ENCODE data around the gene VWA2.

Gene VWA2

DNA sequence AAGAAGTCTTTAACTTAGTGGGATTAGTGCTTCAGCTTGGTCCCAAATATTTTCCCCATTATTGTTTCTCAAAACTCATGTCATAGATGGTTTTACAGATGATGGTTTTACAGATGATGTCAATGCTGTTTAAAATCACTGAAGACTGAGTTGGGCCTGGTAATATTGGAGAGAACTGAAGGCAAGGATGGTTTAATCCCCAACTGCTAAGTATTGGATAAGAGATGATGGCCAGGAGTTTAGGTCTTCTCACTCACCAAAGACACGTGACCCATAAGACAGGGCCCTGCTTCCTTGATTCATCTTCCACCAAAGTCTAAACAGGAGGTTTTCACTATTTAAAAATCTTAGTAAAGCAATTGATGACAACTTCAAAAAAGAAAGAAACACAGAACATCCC, 56.3 kb downstream of the VWA2 start:
- FAIRE-seq (no peak), DNase-seq (ENCODE audit: low spot score) (no peak)

DNA sequence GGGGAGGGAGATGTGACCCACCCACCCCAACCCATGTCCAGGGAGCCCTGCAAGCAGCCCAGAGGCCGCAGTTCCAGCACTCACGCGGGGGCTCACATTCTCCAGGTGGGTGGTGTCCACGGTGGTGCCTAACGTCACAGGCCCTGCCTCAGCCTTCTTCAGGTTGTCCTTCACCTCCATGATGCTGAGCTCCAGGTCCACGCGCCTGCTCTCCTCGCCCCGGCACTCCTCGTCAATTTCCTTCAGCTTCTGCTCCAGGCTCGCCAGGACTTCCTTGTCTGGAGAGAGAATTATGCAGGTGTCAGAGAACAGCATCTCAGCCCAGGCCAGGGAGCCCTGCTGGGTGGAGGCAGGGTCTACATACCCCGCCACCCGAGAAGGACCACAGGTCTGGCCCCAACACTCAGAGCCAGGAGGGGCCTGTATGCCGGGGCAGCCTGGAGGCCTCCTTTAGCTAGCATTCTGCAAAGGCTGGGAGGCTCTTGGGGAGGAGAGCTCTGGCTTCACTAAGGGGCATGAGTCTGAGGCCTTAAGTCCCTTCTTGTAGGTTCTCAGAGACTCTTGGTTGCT, 58.2 kb downstream of the VWA2 start:
- FAIRE-seq (no peak), DNase-seq (ENCODE audit: low spot score) (no peak)

DNA sequence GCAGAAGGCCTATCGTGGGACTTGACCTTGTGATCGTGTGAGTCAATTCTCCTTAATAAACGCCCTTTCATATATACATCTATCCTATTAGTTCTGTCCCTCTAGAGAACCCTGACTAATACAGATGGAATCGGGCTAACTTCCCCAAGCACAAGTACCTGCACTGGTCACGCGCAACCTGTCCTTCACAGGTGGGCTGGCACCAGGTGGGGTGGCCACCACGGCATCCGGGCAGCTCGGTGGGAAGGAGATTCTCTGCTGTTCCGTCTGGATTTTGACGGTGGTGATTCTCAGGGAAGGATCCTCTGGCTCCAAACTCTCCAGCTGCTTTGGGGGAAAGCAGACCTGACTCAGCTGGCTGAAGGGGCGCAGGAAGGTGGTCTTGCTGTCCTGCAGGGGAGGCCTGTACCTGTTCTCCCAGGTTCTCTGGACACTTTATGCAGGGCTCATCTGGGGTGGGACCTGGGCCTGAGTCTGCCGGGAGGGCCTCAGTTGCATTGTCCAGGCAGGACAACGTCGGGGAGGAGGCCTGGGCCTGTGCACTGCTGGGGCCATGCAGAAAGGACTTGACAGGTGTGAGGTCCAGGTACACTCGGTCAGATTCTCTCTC, 61.1 kb downstream of the VWA2 start:
- DNase-seq (ENCODE audit: low spot score) (no peak), FAIRE-seq (no peak)

DNA sequence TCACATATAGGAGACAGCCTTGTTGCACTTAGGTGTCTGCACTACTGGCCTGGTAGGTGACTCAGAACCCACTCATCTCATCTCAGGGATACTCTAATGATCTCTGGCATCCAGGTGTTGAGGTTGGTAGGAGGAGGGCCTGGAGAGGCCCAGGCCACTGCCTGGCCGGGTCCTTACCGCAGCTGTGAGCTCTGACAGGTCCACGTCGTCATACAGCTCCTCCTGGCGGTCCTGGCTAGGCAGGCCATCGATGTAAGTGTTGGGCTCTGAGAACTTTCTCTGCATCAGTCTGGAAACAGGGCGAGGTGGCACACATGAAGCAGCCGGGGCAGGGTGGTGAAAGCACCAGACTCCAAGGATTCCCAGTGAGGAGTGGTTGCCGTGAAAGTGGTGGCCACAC, 62.1 kb downstream of the VWA2 start:
- no peak for FAIRE-seq
- no peak for DNase-seq (ENCODE audit: low spot score)

DNA sequence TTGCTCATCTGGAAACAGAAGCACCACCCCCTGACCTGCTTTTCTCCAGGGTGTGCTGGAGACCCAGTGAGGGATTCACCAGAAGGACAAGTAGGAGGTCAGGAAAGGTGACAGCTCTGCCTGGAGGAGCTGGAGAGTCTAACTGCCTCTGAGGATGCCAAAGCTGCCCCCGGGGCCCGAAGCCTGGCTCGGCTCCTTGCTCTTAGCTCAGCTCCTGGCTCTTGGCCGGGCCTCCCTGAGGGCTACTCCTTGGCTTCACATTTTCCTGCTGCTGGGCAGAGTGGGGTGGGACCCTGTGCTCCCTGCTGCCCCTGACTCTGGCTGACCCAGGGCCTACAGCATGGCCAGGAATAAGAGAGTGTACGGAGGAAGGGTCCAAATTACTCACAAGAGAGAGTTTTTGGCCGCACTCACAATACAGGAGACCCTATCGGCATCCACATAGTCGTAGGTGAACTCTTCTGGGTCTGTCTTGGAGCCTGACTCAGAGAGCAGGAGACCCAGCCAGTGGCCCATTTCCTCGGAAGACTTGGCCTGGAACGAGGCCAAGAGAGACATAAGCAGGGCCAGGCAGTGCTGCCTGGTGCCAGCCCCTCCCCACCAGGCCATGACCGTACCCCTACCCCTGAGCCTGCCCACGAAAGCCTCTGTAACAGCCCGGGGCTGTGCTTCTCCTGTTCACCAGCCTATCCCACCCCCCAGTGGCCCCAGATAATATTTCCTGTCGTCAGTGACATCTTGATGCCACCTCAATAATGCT, 63.1 kb downstream of the VWA2 start:
- DNase-seq (ENCODE audit: low spot score) (no peak), FAIRE-seq (no peak)

DNA sequence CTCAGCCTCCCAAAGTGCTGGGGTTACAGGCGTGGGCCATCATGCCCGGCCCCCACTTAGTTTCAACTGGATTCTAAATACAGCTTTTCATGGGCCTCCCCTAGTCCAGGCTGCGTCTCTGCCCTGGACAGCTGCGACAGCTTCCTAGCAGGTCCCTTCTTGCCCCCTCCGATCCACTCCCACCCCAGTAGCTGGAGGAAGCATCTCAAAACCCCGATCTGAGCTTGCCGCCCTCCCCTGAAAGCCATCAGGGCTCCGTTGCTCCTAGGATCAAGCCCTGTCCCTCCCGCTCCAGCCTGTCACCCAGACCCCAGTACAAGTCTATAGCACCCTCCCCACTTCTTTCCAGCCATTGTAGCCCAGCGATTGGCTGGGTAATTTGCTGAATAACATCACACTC, 64.5 kb downstream of the VWA2 start:
- DNase-seq (ENCODE audit: low spot score) (no peak), FAIRE-seq (no peak)

DNA sequence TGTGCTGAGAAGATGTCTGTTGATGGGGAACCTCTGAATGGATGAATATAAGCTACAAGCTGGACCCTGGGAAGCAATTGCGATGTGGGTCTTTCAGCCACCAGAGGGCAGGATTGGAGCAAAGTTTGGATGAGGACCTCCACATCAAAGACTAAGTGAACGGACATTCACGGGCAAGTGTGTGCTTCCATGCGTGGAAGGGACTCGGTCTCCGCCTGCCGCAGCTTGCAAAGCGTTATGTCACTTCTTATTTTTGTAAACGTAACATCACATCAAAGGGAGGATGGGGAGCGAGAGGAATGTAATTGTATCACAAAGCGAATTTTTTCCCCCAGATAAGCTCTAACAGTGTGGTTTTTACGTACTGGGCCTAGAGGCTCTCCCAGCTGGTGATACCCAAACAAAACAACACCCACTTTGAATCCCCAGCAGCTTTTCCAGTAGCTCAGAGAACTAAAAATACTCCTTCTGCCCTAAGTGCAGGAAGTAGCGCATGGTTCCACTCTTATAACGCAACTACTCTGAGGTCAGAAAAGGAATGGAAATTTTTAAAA, 65.0 kb downstream of the VWA2 start:
- DNase-seq (ENCODE audit: low spot score) (peak; percentile 68), FAIRE-seq (no peak)

DNA sequence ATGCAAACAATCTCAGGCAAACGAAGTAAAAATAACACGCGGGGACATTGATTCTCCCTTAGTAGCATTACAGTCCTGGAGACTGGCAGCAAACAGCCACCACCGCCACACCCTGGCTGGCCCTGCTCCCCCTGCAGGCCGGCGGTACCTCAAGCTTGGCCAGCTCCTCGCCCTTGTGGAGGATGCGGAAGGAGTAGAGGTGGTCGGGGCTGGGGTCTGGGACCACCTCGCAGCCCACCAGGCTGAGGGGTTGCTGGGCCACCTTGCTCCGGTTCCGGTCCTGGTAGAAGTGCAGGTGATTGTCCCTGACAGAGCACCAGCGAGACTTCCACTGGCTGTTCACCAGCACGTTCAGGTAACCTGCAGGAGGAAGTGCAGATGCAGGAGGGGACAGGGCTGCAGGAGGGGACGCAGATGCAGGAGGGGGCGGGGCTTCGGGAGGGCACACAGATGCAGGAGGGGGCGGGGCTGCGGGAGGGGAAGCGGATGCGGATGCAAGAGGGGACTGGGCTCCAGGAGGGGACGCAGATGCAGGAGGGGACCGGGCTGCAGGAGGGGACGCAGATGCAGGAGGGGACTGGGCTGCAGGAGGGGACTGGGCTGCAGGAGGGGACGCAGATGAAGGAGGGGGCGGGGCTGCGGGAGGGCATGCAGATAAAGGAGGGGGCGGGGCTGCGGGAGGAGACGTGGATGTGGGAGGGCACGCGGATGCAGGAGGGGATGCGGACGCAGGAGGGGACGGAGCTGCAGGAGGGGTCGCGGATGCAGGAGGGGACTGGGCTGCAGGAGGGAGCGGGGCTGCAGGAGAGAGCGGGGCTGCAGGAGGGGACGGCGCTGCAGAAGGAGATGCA, 65.7 kb downstream of the VWA2 start:
- DNase-seq (ENCODE audit: low spot score) (peak; percentile 50), FAIRE-seq (peak; percentile 9)

DNA sequence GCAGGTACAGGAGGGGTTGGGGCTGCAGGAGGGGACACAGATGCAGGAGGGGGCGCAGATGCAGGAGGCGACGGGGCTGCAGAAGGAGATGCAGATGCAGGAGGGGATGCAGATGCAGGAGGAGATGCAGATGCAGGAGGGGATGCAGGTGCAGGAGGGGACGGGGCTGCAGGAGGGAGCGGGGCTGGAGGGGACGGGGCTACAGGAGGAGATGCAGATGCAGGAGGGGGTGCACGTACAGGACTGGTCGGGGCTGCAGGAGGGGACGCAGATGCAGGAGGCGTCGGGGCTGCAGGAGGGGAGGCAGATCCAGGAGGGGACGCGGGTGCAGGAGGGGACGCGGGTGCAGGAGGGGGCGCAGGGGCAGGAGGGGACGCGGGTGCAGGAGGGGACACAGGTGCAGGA, 66.5 kb downstream of the VWA2 start:
- DNase-seq (ENCODE audit: low spot score) (no peak), FAIRE-seq (no peak)

DNA sequence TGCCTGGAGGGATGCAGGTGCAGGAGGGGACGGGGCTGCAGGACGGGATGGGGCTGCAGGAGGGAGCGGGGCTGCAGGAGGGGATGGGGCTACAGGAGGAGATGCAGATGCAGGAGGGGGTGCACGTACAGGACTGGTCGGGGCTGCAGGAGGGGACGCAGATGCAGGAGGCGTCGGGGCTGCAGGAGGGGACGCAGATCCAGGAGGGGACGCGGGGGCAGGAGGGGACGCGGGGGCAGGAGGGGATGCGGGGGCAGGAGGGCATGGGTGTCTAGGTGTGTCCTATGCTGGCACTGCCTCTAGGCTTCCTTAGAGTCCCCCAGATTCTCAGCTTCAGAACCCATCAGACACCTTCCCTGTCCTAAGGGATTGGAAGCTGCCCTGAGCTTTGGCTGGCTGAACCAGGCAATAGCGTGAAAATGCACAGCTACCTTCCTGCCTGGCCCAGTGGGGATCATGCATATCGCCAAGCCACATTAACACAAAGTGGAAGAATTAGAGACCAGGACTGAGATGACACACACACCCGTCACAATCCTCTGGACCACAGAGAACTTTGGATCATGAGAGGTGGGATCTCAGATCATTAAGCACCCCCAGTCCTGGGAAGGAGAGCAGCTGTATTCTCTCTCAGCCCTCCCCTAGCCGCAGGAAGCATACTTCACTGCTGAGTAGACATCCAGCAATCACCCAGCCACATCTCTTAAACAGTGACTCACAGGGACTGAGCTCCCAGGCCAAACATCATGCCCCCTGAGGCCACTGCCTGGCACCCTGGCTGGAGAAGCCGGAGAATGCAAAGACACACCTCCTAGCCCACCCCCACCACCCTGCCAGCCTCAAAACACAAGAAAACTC, 67.3 kb downstream of the VWA2 start:
- peak; percentile 87 for DNase-seq (ENCODE audit: low spot score)
- FAIRE-seq = peak; percentile 93

DNA sequence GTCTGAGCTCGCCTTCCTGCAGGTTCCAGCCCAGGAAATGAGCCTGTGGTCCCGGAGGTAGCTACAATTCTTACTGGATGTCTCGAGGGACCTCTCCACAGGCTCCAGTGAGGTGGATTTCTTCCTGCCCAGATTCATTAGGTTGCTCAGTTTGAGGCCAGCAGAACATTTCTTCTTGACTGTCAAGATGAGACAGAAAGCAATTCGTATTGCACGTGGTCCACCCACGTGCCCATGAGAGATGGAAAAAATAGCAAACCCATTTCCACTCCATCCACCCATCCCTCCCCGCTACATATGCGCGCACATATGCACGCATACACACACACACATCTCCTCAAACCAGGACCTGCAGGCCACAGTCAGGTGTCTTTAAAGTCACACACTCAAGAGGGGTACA, 68.7 kb downstream of the VWA2 start:
- no peak for DNase-seq (ENCODE audit: low spot score)
- no peak for FAIRE-seq

DNA sequence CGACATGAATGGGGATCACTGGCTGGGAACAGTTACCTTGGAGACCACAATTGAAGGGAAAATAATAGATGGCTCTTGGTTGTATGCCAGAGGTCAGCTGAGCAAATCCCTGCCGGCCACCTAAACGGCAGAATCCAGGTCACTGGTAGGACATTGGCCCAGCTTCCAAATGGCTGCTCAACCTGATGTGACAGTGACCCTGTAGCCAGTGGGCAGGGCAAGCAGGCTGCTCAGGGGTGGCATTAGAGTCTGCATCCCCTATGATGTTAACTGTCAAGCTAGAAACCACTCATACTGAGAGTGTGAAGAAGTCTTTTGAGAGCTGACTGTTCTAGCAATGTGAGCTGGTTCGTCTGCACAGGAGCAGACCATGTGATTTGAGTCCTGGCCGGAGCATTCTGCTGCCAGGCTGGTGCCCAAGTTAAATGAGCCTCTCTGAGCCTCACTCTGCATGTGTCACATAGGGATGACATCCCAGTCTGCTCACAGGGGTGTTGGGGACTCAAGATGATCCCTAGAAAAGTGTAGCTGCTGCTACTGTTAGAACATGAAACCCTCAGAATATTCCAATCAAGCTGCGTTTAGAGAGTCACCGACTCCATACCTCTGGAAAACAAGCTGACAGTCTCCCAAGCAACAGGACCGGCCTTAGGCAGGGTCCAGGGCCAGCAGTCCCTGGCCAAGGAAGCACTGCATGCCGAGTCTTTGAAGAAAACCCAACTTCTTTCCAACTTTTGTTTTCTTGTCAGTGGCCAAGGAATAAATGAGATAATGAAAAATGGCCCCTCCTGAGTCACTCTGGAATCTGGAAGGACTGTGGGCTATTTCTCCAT, 69.7 kb downstream of the VWA2 start:
- peak; percentile 62 for FAIRE-seq

DNA sequence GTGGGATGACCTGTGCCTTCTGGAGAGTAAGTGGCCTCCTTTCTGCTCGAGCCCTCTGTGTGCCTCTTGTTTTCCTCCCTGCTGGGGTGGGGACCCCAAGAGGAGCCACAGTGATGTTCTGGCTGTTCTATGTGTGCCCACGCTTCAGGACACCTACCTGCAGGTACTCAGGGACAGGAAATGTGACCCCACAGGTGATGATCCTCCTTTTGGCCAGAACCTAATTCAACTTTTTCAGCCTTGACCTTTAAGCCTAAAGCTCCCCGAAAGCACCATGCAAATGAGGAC, 70.3 kb downstream of the VWA2 start:
- DNase-seq (ENCODE audit: low spot score) (no peak), FAIRE-seq (no peak)

More for the DNA sequence above, 69.7 kb downstream of the VWA2 start:
- DNase-seq (ENCODE audit: low spot score) = no peak

DNA sequence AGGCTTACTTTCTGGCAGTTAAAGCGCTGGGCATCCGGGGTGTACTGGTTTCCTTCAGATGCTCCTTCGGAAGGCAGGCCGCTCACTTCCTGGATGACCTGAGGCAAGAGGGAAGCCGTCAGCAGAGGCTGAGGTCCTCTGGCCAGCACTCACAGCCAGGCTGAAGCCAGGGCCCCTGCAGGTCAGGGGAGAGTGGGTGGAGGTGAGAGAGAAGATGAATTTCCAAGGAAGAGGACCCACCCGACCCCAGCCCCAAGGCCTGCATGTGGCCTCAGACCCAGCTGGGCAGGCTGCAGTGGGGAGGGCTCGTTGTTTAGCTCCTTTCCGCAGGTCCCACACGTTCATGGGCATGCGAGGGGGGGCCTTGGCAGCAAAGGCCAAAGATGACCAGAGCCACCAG, 71.3 kb downstream of the VWA2 start:
- FAIRE-seq (no peak), DNase-seq (ENCODE audit: low spot score) (no peak)

DNA sequence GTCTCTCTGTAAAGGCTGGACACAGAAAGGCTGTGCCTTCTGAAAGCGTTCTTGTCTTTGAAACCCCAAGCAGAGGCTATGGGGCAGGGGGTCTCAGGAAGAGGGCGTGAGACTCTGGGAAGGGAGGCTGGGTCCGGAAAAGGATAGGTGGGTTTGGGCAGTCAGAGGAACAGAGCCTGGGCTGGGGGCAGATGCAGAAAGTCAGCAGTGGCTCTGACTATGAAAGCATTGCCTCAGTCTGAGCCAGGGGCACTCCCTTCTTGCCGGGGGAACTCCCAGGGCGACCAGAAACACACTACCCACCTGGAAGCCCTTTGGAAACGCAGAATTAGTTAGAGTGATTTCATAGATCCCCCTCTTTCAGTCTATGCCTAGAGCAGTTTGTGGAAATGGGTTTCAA, 72.0 kb downstream of the VWA2 start:
- DNase-seq (ENCODE audit: low spot score) = no peak

DNA sequence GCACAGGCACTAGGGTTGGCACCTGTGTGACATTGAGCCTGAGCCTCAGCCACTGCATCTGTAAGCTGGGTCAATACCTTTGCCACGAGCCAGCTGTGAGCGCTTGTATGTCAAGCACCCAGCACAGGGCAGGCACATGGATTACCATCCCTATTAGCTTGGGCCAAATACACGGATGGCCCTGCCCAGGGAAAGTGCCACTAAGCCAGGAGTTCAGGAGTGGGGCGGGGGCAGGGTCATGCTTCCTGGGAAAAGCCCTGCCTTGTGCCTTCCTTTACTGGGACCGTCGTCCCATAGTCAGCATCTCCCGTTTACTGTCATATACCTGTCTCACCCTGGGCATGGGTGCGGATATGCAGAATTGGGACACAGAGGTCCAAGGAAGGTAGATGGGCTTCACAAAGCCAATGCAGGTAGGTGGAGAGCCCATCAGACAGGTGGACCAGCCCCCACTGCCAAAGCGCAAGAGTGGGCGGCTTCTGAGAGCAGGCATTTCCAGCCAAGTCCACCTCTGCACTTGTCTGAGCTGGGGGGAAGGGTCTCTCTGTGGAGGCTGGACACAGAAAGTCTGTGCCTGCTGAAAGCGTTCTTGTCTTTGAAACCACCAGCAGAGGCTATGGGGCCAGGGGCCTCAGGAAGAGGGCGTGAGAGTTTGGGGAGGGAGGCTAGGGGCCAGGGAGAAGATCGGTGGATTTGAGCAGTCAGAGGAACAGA, 72.6 kb downstream of the VWA2 start:
- FAIRE-seq (no peak), DNase-seq (ENCODE audit: low spot score) (no peak)

More for the DNA sequence above, 72.0 kb downstream of the VWA2 start:
- no peak for FAIRE-seq

DNA sequence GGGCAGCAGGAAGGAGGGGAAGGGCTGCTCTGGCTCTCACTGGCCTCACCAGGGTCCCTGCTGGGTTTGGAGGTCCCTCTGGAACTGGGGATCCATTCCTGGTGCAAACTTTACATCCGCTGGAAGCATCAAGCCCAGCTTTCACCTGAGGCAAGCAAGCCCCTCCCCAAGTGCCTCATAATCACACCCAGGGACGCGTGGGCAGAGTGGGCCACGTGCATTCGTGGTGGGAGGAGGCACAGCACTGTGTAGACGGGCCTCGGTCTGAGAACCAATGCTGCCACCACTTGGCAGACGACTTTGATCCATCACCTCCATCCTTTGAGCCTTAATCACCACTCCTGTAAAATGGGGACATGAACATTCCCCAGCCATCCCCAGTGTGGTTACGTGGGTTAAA, 74.1 kb downstream of the VWA2 start:
- FAIRE-seq (no peak), DNase-seq (ENCODE audit: low spot score) (no peak)

DNA sequence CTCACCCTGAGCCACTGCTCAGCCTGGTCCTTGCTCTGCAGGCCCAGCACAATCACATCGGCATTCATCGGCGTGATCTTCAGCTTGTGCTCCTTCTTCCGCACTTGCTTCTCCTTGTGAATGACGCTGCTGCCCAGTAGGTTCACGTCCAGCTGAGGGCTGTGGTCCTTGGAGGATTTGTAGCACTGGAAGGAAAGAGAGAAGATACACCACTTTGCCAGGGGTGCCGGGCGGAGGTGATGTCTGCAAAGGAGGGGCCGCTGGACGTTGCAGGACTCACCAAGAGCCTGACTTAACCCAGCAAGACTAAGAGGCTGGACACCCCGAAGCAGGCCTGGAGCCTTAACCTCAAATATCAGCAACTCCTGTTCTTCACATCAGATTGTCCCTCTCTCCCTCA, 74.8 kb downstream of the VWA2 start:
- FAIRE-seq = no peak
- no peak for DNase-seq (ENCODE audit: low spot score)
